Skeletal muscle tissue (tissue), 5 donors: ENCODE data around the gene OR51B2. TPM values are rescaled to one million over a fixed set of nuclear protein-coding genes. Genes with fewer than 3 reads are reported as not detected.

Experiments
- H3K27ac ChIP-seq: one replicate; pipeline ENCODE4 v1.7.0; 2013; ENCODE audit warnings: mild to moderate bottlenecking, low read depth, low read length, inconsistent platforms
- H3K27me3 ChIP-seq, 3 donors: one replicate each; pipeline ENCODE4 v1.7.0; 2013; ENCODE audit warnings: low read length in 3 of 3; ENCODE audit not compliant: control insufficient read depth in 3 of 3, insufficient read depth in 3 of 3
- H3K36me3 ChIP-seq, 3 donors: one replicate each; pipeline ENCODE4 v1.7.0; 2013; ENCODE audit warnings: low read length in 3 of 3; ENCODE audit not compliant: control insufficient read depth in 3 of 3, insufficient read depth in 3 of 3
- H3K4me1 ChIP-seq, 3 donors: one replicate each; pipeline ENCODE4 v1.7.0; 2013; ENCODE audit warnings: low read length in 3 of 3, mild to moderate bottlenecking in 3 of 3; ENCODE audit not compliant: control insufficient read depth in 3 of 3, insufficient read depth in 3 of 3
- H3K4me3 ChIP-seq, 3 donors: one replicate each; pipeline ENCODE4 v1.7.0; 2013; ENCODE audit warnings: low read length in 3 of 3
- H3K9ac ChIP-seq, 3 donors: one replicate each; pipeline ENCODE4 v1.7.0; 2013; ENCODE audit warnings: low read length in 3 of 3, mild to moderate bottlenecking in 3 of 3, moderate library complexity in 2 of 3, low read depth in 1 of 3
- H3K9me3 ChIP-seq, 3 donors: one replicate each; pipeline ENCODE4 v1.7.0; 2013; ENCODE audit warnings: low read length in 3 of 3; ENCODE audit not compliant: control insufficient read depth in 3 of 3
- small RNA-seq: library from RNA; depleted of rRNA; stranded (forward); fragments of <200 nt; gene quantifications from one replicate; pipeline ENCODE3, GENCODE V24; 2014
- total RNA-seq: library from RNA; depleted of rRNA; stranded (reverse); fragments of >200 nt; gene quantifications from one replicate; pipeline ENCODE4 v1.2.3, GENCODE V29; 2014
- donor health status: Osteomylitis.

The OR51B2 gene
- total RNA-seq, 1 donor from 2014 or later = not detected

GRCh38 chr11:5275369-5276110, 48.6 kb downstream of the OR51B2 start:
- no peaks in the 10 kb centered on the region for H3K27me3 ChIP-seq

GRCh38 chr11:5274395-5274794, 49.7 kb downstream of the OR51B2 start:
- Histone ChIP-seq H3K4me1 (no peaks in the 10 kb centered on the region), H3K9ac (no peak overlapping the region), H3K36me3 (no peaks in the 10 kb centered on the region), H3K4me3 (no peak overlapping the region), H3K27me3 (no peaks in the 10 kb centered on the region), H3K9me3 (no peaks in the 10 kb centered on the region), H3K27ac (no peak overlapping the region)

More at GRCh38 chr11:5275369-5276110, 48.6 kb downstream of the OR51B2 start:
- H3K9me3 ChIP-seq = no peaks in the 10 kb centered on the region
- H3K9ac ChIP-seq = no peak overlapping the region
- H3K4me1 ChIP-seq = no peaks in the 10 kb centered on the region
- H3K4me3 ChIP-seq = no peak overlapping the region
- H3K36me3 ChIP-seq = no peaks in the 10 kb centered on the region
- H3K27ac ChIP-seq = no peak overlapping the region

Small RNA genes within 50 kb of the gene (small RNA-seq; reads per million reads assigned to genes)
- gene AC104389.3 = not detected

Other genes starting within 250 kb of the OR51B2 start
- gene OR52A5, start 185.9 kb downstream of the OR51B2 start, total RNA-seq = not detected
- gene OR52A1, start 169.5 kb downstream of the OR51B2 start, total RNA-seq = not detected
- gene OR51V1, start 123.6 kb downstream of the OR51B2 start, total RNA-seq = not detected
- gene HBB, start 97.2 kb downstream of the OR51B2 start, total RNA-seq = 3,814 TPM
- not detected for gene HBD, start 89.8 kb downstream of the OR51B2 start, total RNA-seq
- gene HBG1, start 74.4 kb downstream of the OR51B2 start, total RNA-seq = 24.5 TPM
- 17,934 TPM for gene HBG2, start 69.5 kb downstream of the OR51B2 start, total RNA-seq
- gene HBE1, start 54.4 kb downstream of the OR51B2 start, total RNA-seq = 84.0 TPM
- 0.52 TPM for gene OR51B4, start 22.4 kb downstream of the OR51B2 start, total RNA-seq
- gene OR51B5, start 19.2 kb upstream of the OR51B2 start, total RNA-seq = 0.52 TPM
- not detected for gene OR51B6, start 27.2 kb upstream of the OR51B2 start, total RNA-seq
- not detected for gene OR51M1, start 59.5 kb upstream of the OR51B2 start, total RNA-seq
- not detected for gene OR51Q1, start 97.8 kb upstream of the OR51B2 start, total RNA-seq
- gene OR51I1, start 117.2 kb upstream of the OR51B2 start, total RNA-seq = 0.52 TPM
- gene OR51I2, start 125.0 kb upstream of the OR51B2 start, total RNA-seq = not detected
- not detected for gene OR52D1, start 164.4 kb upstream of the OR51B2 start, total RNA-seq
- 0.52 TPM for gene UBQLN3, start 185.7 kb upstream of the OR51B2 start, total RNA-seq
- under 0.01 TPM for gene UBQLNL, start 192.4 kb upstream of the OR51B2 start, total RNA-seq
- 0.52 TPM for gene OR52H1, start 224.2 kb upstream of the OR51B2 start, total RNA-seq